Ovary (tissue), 3 donors: Measurements from ENCODE around the gene MBNL2.

Experiments used
- CTCF ChIP-seq, 3 donors: fragments of 450-650 bp in 2 of 3; fragments of 200-600 bp in 1 of 3; IDR thresholded peaks; one replicate each; pipeline versions ENCODE4 v1.5.1 to v1.8.0; 2016 to 2022; ENCODE audit warnings: antibody characterized with exemption in 3 of 3, mild to moderate bottlenecking in 1 of 3
- POLR2A ChIP-seq: fragments of 450-650 bp; IDR thresholded peaks from one replicate; pipeline ENCODE4 v1.6.1; 2017; ENCODE audit warnings: antibody characterized with exemption, mild to moderate bottlenecking, moderate library complexity
- donor health status: DM: no; HTN: no; CAD: no.

DNA sequence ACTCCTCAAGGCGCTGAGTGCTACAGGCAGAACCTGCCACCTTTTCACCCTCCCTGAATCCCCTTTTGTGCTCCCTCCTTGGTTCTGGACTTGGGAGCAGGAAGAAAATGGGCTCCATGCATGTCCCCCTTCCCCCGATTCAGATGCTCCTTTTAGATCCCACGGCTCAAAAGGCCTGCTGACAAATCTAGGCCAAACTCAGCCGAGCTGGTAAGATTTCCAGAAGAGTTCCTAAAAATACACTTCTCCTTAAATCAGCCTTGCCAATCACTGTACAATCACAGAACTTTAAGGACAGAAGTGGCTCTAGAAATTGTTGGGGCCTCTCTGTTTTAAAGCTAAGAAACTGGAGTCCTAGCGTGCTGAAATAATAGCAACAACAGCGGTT lies 37.3 kb downstream of the MBNL2 start:
- no peak for TF ChIP-seq POLR2A
- TF ChIP-seq CTCF (IDR thresholded peaks at IDR 0.05) = no peak
